ENCODE data around the gene CYP3A4. TPM values are rescaled to one million over a fixed set of nuclear protein-coding genes. Genes with fewer than 3 reads are reported as not detected.
"Not testable (repeated sequence)": the region's sequence is repeated elsewhere in the genome, so short reads cannot be mapped to it uniquely, and the experiment has no call there.

Gene CYP3A4
- polyA plus RNA-seq, 3 donors, result 0.17 to 0.39 (median 0.27) TPM

GRCh38 chr7:99767662-99768061 lies 16.3 kb downstream of the CYP3A4 start:
- no peak for DNase-seq (ENCODE audit: extremely low read depth in 1 of 11, low read depth in 9 of 11, low spot score in 4 of 11)

- DNase-seq (ENCODE audit: extremely low read depth in 1 of 11, low read depth in 9 of 11, low spot score in 4 of 11), result no peak
These were observed 17.4 kb downstream of the CYP3A4 start for GRCh38 chr7:99766484-99767099.

- DNase-seq (ENCODE audit: extremely low read depth in 1 of 11, low read depth in 9 of 11, low spot score in 4 of 11), result no peak
These were observed 19.5 kb downstream of the CYP3A4 start for GRCh38 chr7:99764478-99764877.

- no peak for DNase-seq (ENCODE audit: extremely low read depth in 1 of 11, low read depth in 9 of 11, low spot score in 4 of 11)
These were observed 21.2 kb downstream of the CYP3A4 start for GRCh38 chr7:99762680-99763327.

GRCh38 chr7:99755085-99755484 lies 28.9 kb downstream of the CYP3A4 start:
- no peak for DNase-seq (ENCODE audit: extremely low read depth in 1 of 11, low read depth in 9 of 11, low spot score in 4 of 11)

GRCh38 chr7:99752356-99752755 lies 31.6 kb downstream of the CYP3A4 start:
- no peak for DNase-seq (ENCODE audit: extremely low read depth in 1 of 11, low read depth in 9 of 11, low spot score in 4 of 11)

- DNase-seq (ENCODE audit: extremely low read depth in 1 of 11, low read depth in 9 of 11, low spot score in 4 of 11), result not testable (repeated sequence)
These were observed 32.5 kb downstream of the CYP3A4 start for GRCh38 chr7:99751322-99752052.

- no peak for DNase-seq (ENCODE audit: extremely low read depth in 1 of 11, low read depth in 9 of 11, low spot score in 4 of 11)
These were observed 35.0 kb downstream of the CYP3A4 start for GRCh38 chr7:99748846-99749579.

GRCh38 chr7:99746915-99747314 lies 37.1 kb downstream of the CYP3A4 start:
- DNase-seq (ENCODE audit: extremely low read depth in 1 of 11, low read depth in 9 of 11, low spot score in 4 of 11), result not testable (repeated sequence)

- not testable (repeated sequence) for DNase-seq (ENCODE audit: extremely low read depth in 1 of 11, low read depth in 9 of 11, low spot score in 4 of 11)
These were observed 38.6 kb downstream of the CYP3A4 start for GRCh38 chr7:99745395-99745794.

GRCh38 chr7:99742737-99743394 lies 41.1 kb downstream of the CYP3A4 start:
- DNase-seq (ENCODE audit: extremely low read depth in 1 of 11, low read depth in 9 of 11, low spot score in 4 of 11), result no peak

GRCh38 chr7:99741441-99741795 lies 42.6 kb downstream of the CYP3A4 start:
- no peak for DNase-seq (ENCODE audit: extremely low read depth in 1 of 11, low read depth in 9 of 11, low spot score in 4 of 11)

- DNase-seq (ENCODE audit: extremely low read depth in 1 of 11, low read depth in 9 of 11, low spot score in 4 of 11), result no peak
These were observed 43.2 kb downstream of the CYP3A4 start for GRCh38 chr7:99740573-99741440.

- DNase-seq (ENCODE audit: extremely low read depth in 1 of 11, low read depth in 9 of 11, low spot score in 4 of 11), result no peak
These were observed 44.0 kb downstream of the CYP3A4 start for GRCh38 chr7:99739699-99740572.

- no peak for DNase-seq (ENCODE audit: extremely low read depth in 1 of 11, low read depth in 9 of 11, low spot score in 4 of 11)
These were observed 46.3 kb downstream of the CYP3A4 start for GRCh38 chr7:99737726-99738125.

- DNase-seq (ENCODE audit: extremely low read depth in 1 of 11, low read depth in 9 of 11, low spot score in 4 of 11), result not testable (repeated sequence)
These were observed 47.3 kb downstream of the CYP3A4 start for GRCh38 chr7:99736667-99737066.

GRCh38 chr7:99734987-99735386 lies 49.0 kb downstream of the CYP3A4 start, which contains the start of gene CYP3A7:
Gene CYP3A7, minus strand, starts transcription at chr7:99735196. Its CDS starts 103 bp downstream, at chr7:99735093.
- DNase-seq (ENCODE audit: extremely low read depth in 1 of 11, low read depth in 9 of 11, low spot score in 4 of 11), result no peak
